HepG2 (cell line): ENCODE results near the gene PGC. TPM values are rescaled to one million over a fixed set of nuclear protein-coding genes. Genes with fewer than 3 reads are reported as not detected.

Experiments
- ATAC-seq: fragments of 200-7000 bp; cut with Tn5 transposase; 3 replicates; pipeline ENCODE4 v1.9.1; 2020; ENCODE audit warnings: mild to moderate bottlenecking, moderate library complexity
- BruUV-seq: library from RNA; stranded (reverse); fragments of 400-500 nt; replicated peaks from 2 replicates; lab custom pipeline; 2021; lab: Mats Ljungman, UMichigan
- CTCF ChIA-PET: fragments of 300-600 bp; formaldehyde crosslinking; extraction: SDS; loops from one replicate; lab custom pipeline; 2021; ENCODE audit warnings: low total read pairs, inconsistent platforms, low intra/inter-chr PET ratio; lab: Yijun Ruan, JAX
- POLR2A ChIA-PET: fragments of 350-600 bp; sonication (Branson Sonifier 250); formaldehyde crosslinking; loops from one replicate; lab custom pipeline; 2020; ENCODE audit warnings: antibody characterized with exemption, inconsistent platforms; lab: Yijun Ruan, JAX
- DNase-seq: peaks from one replicate; pipeline ENCODE4 v3.0.0-alpha.2; 2015; ENCODE audit warnings: low spot score
- FAIRE-seq: peaks from 3 replicates; lab custom pipeline; 2011; peaks lifted over from hg19 to GRCh38; lab: Jason Lieb, UNC
- H2AFZ ChIP-seq: one replicate; pipeline ENCODE4 v1.6.1; 2011; ENCODE audit warnings: low read length, inconsistent platforms
- H3K27ac ChIP-seq: fragments of 300-600 bp; 3 replicates; pipeline ENCODE4 v1.8.0; 2011; ENCODE audit warnings: mixed run types, mild to moderate bottlenecking, mixed read lengths, low read length, inconsistent platforms; ENCODE audit not compliant: insufficient read depth; ENCODE audit errors: extremely low read length
- H3K27me3 ChIP-seq, 2 experiments: fragments of 200-600 bp in 1 of 2; 2 replicates in 1 of 2; 3 replicates in 1 of 2; pipeline versions ENCODE4 v1.6.0 to v1.8.0; 2011; ENCODE audit warnings: low read length in 2 of 2, mild to moderate bottlenecking in 2 of 2, moderate library complexity in 2 of 2, inconsistent platforms in 1 of 2; ENCODE audit not compliant: insufficient read depth in 2 of 2, control insufficient read depth in 1 of 2
- H3K36me3 ChIP-seq, 2 experiments: fragments of 200-600 bp in 1 of 2; replicated peaks in 1 of 2; 2 replicates in 1 of 2; 3 replicates in 1 of 2; pipeline versions ENCODE4 v1.5.1 to v1.8.0; 2011; ENCODE audit warnings: low read length in 2 of 2, inconsistent platforms in 1 of 2; ENCODE audit not compliant: insufficient read depth in 2 of 2, control insufficient read depth in 1 of 2
- H3K4me1 ChIP-seq: 2 replicates; pipeline ENCODE4 v1.5.1; 2012; ENCODE audit warnings: low read length, inconsistent platforms; ENCODE audit not compliant: insufficient read depth
- H3K4me2 ChIP-seq: 2 replicates; pipeline ENCODE4 v1.6.0; 2011; ENCODE audit warnings: low read depth, low read length, inconsistent platforms
- H3K4me3 ChIP-seq, 3 experiments: fragments of 200-600 bp in 1 of 3; sonication (generic), shearing (Covaris generic) in 1 of 3; replicated peaks in 1 of 3; 2 replicates each; pipeline ENCODE4 v1.5.1; 2011 to 2016; ENCODE audit warnings: low read length in 3 of 3, inconsistent platforms in 2 of 3, low read depth in 2 of 3, mild to moderate bottlenecking in 2 of 3, control low read depth in 1 of 3, mixed read lengths in 1 of 3; ENCODE audit not compliant: insufficient read depth in 1 of 3
- H3K79me2 ChIP-seq: one replicate; pipeline ENCODE4 v1.6.1; 2011; ENCODE audit warnings: low read length, inconsistent platforms; ENCODE audit not compliant: insufficient read depth
- H3K9ac ChIP-seq: 2 replicates; pipeline ENCODE4 v1.6.0; 2011; ENCODE audit warnings: mild to moderate bottlenecking, low read depth, low read length, inconsistent platforms; ENCODE audit not compliant: insufficient read depth
- H3K9me3 ChIP-seq: 2 replicates; pipeline ENCODE4 v1.5.1; 2012; ENCODE audit warnings: mild to moderate bottlenecking, low read length
- H4K20me1 ChIP-seq: 2 replicates; pipeline ENCODE4 v1.6.0; 2011; ENCODE audit warnings: inconsistent platforms, mild to moderate bottlenecking, low read length, moderate library complexity; ENCODE audit not compliant: insufficient read depth
- KLF15 ChIP-seq: sonication (generic); formaldehyde crosslinking; IDR thresholded peaks from 2 replicates; pipeline ENCODE4 v1.8.1; 2023; ENCODE audit warnings: borderline replicate concordance, mild to moderate bottlenecking, inconsistent platforms, missing genetic modification reagents, mixed read lengths
- KMT2B ChIP-seq: IDR thresholded peaks from 2 replicates; pipeline ENCODE4 v1.6.1; 2016; ENCODE audit warnings: missing genetic modification reagents, missing compliant biosample characterization
- LRRFIP1 ChIP-seq: sonication (generic); formaldehyde crosslinking; conservative IDR thresholded peaks from 2 replicates; pipeline ENCODE4 v1.4.0; 2020; ENCODE audit warnings: missing genetic modification reagents
- POLR2AphosphoS5 ChIP-seq: IDR thresholded peaks from 2 replicates; pipeline ENCODE4 v1.6.1; 2012; ENCODE audit warnings: low read depth, low read length
- SMC3 ChIP-seq: IDR thresholded peaks from 2 replicates; pipeline ENCODE4 v1.6.1; 2011; ENCODE audit warnings: low read length, improper control_type of control experiment
- SSRP1 ChIP-seq: IDR thresholded peaks from 2 replicates; pipeline ENCODE4 v1.6.1; 2016; ENCODE audit warnings: control low read depth
- ZNF703 ChIP-seq: sonication (generic); formaldehyde crosslinking; IDR thresholded peaks from 2 replicates; pipeline ENCODE4 v1.5.1; 2020; ENCODE audit warnings: missing genetic modification reagents, mild to moderate bottlenecking, moderate library complexity, borderline replicate concordance
- ZNF770 ChIP-seq: sonication (generic); formaldehyde crosslinking; IDR thresholded peaks from 2 replicates; pipeline ENCODE4 v1.5.0; 2020; ENCODE audit warnings: mild to moderate bottlenecking, missing genetic modification reagents
- WGBS: methylation state at CpG from one replicate; pipeline ENCODE4 v1.1.6; 2017; ENCODE audit warnings: low lambda C conversion rate; 5-methylcytosine and 5-hydroxymethylcytosine counted together
- in situ Hi-C: cut with HindIII; loops from 2 replicates; pipeline ENCODE4 v1.10.0; 2017; ENCODE audit warnings: low pct_unique_long_range_greater_than_20kb; ENCODE audit not compliant: extremely low pct_ligation_motif_present
- intact Hi-C: fragments of 100-400 bp; cut with micrococcal nuclease; formaldehyde crosslinking; loops from one replicate; pipeline ENCODE4 v1.10.0; 2022; ENCODE audit not compliant: unreplicated experiment
- polyA plus RNA-seq, 8 experiments: library from polyadenylated mRNA; depleted of rRNA in 3 of 8; stranded (reverse) in 7 of 8; unstranded in 1 of 8; fragments of >200 nt; fragmentation: Illumina TruSeq in 4 of 8; extraction: Trizol in 4 of 8; gene quantifications; 2 replicates each; pipeline versions ENCODE4 v1.2.1 to v1.2.3, GENCODE V29; 2011 to 2016; ENCODE audit warnings: low read depth in 4 of 8, missing spikeins in 1 of 8, mixed read lengths in 1 of 8; ENCODE audit not compliant: insufficient read depth in 1 of 8
- total RNA-seq, 5 experiments: library from RNA; depleted of rRNA; stranded (reverse); fragments of >200 nt; fragmentation: Illumina TruSeq; extraction: Trizol; gene quantifications; 2 replicates each; pipeline ENCODE4 v1.2.3, GENCODE V29; 2016; ENCODE audit warnings: low read depth in 1 of 5

The PGC gene
- total and polyA plus RNA-seq, 2 of the 13 experiments (the other 11 are each of a cell fraction or from before 2014, with no cell fraction given), result 426 to 502 TPM

GRCh38 chr6:41790045-41790444 lies 42.8 kb upstream of the PGC start (continued):
- TF ChIP-seq ZNF770 (CRISPR knock-in tag) (no peak), KLF15 (no peak), ZNF703 (CRISPR knock-in tag) (no peak), LRRFIP1 (no peak), KMT2B (CRISPR knock-in tag) (no peak)

GRCh38 chr6:41789390-41789724 lies 42.2 kb upstream of the PGC start:
- peak overlapping the region in 1 of 3 experiments; percentile 64; a peak in 1 of 6 replicates for H3K4me3 ChIP-seq
- H3K36me3 ChIP-seq, result peaks cover 10 to 34% of the 10 kb centered on the region in 2 experiments

More at GRCh38 chr6:41789390-41789724, 42.2 kb upstream of the PGC start:
- peaks cover 20% of the 10 kb centered on the region for H3K79me2 ChIP-seq
- intact Hi-C loops, result loop anchor here (5.0 kb wide), 2 partner anchors 378 to 422 kb away; no protein-coding TSS in a partner anchor
- ATAC-seq, result no peak
- TF ChIP-seq POLR2AphosphoS5 (peak; percentile 6; the same call in 1 of the 2 replicates), SMC3 (no peak), SSRP1 (CRISPR knock-in tag) (no peak)
- TF ChIP-seq, all 625 proteins: peak for 1
- BruUV-seq, result TSS peak; percentile 60
- Histone ChIP-seq H3K27ac (peak overlapping the region; percentile 4), H4K20me1 (no peaks in the 10 kb centered on the region), H3K9ac (0 out of 2 replicates have a peak overlapping the region, but pooled peaks have one; percentile 12), H3K4me2 (peak overlapping the region; percentile 62), H3K9me3 (no peaks in the 10 kb centered on the region), H3K4me1 (peaks cover 27% of the 10 kb centered on the region), H2AFZ (no peak overlapping the region), H3K27me3 (no peaks in the 10 kb centered on the region; a peak in 2 of 5 replicates)
- WGBS, result 98% methylated on average over 3 of the region's 3 CpGs
- in situ Hi-C loops, result loop anchor here (5.0 to 25.0 kb wide), 3 partner anchors 133 to 423 kb away; partner anchors contain the start of genes BYSL, MED20 and MRPS10
- POLR2A ChIA-PET, result no interaction called here
- no peak for DNase-seq
- no peak for FAIRE-seq
- CTCF ChIA-PET, result no interaction called here
